HG03135 (cell line): Measurements from ENCODE around the gene CACNA1B.
"Not testable (repeated sequence)": the region's sequence is repeated elsewhere in the genome, so short reads cannot be mapped to it uniquely, and the experiment has no call there.

ENCODE experiments used
- ATAC-seq: cut with Tn5 transposase; IDR thresholded peaks from one replicate; pipeline ENCODE4 v1.9.1; 2021; ENCODE audit warnings: mild to moderate bottlenecking, moderate library complexity; ENCODE audit not compliant: unreplicated experiment

CACNA1B gene

DNA sequence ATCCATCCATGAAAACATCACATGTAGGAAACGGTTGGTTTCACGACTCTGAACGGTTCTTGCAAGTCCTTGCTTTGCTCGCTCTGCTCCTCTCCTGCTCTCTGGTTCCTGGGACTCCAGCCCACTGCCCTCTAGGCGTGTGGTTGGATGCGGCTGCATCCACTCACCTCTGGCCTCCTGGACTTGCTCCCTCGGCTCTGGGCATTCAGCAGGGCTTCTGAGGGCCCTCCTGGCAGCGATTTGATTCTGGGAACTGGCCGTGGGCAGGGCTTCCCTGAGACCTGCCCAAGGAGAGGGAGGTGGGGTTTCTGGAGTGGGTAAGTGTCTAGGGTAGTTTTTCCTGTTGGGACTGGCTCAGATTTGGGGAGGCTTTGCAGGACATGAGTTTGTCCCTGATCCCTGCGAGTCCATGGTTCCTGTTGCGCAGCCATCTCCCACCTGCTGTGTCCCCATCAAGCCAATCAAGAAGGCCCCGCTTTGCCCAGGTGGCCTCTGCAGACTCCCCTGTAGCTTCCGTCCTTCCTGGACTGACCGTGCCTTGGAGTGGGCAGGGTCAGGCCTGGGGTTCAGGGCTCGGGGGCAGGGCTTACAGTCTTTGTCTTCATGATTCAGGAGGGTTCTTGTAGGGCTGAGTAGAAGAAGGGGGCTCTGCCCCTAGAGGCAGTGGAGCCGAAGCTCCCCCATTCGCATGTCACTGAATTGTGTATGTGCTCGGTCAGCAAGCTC is 192.3 kb downstream of the CACNA1B start:
- no peak for ATAC-seq

- no peak for ATAC-seq
Observed at GRCh38 chr9:138070815-138071214, 193.2 kb downstream of the CACNA1B start.

GRCh38 chr9:138071292-138071691 is 193.7 kb downstream of the CACNA1B start:
- no peak for ATAC-seq

DNA sequence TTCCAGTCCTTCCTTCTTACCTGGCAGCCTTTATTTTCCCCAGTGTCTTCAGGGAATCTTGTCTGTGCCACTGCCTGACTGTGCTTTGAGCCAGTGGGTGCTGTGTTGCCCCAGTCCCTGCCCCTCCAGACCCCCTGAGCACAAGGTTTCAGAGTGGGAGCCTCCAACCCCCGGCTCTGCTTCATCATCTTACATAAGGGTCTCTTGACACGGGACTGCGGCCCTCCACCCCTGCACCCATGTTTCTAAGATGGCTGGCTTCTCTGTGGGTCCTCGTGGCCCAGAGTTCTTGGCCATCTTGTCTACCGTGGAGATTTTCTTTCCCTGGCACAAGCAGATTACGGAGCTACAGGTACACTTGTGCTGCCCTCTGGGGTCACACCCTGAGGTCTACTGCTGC is 194.1 kb downstream of the CACNA1B start:
- no peak for ATAC-seq

DNA sequence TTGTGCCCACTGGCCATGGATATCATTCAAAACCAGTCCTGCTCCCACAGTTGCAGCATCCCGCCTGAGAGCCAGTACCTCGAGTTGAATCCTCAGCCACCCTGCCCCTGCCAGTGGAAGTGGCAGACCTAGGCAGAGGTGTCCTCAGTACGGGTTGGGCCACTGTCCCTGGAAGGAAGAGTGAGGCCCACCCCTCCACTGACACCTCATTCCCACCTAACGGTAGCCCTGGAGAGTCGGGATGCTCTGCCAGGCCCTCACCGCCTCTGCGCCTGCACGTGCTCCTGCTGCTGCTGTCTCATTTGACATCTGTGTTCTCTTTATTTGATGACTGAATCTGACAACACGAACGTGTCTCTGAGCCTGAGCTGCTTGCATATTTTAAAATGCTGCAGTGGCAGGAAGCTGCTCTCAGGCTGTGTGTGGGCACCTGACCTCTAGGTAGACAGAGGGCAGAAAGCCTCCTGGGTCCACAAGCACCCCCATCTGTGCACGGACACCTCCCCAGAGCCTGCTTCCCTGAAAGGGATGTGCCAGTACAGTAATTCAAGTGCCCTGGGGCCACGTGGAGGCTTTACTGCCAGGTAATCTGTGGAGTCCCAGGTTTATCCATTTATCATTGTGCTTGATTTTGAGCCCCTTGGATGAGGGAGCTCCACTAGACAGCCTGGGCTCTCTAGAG is 194.7 kb downstream of the CACNA1B start:
- ATAC-seq: no peak

- no peak for ATAC-seq
Observed at GRCh38 chr9:138072897-138073296, 195.3 kb downstream of the CACNA1B start.

DNA sequence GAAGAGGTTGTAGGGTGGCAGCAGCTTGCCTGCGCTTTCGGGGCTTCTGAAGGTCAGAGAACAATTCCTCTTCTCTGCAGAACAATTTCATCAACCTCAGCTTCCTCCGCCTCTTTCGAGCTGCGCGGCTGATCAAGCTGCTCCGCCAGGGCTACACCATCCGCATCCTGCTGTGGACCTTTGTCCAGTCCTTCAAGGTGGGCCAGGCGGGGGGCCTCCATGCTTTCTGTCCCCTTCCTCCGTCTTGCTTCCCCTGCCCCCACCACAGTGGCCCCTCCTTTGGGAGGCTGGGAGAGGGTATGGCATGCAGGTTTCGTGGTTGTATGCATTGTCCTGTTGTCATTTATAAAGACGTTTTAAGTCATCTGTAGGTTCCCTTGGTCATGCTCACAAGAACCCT is 195.8 kb downstream of the CACNA1B start:
- no peak for ATAC-seq

GRCh38 chr9:138073808-138074207 is 196.2 kb downstream of the CACNA1B start:
- no peak for ATAC-seq

DNA sequence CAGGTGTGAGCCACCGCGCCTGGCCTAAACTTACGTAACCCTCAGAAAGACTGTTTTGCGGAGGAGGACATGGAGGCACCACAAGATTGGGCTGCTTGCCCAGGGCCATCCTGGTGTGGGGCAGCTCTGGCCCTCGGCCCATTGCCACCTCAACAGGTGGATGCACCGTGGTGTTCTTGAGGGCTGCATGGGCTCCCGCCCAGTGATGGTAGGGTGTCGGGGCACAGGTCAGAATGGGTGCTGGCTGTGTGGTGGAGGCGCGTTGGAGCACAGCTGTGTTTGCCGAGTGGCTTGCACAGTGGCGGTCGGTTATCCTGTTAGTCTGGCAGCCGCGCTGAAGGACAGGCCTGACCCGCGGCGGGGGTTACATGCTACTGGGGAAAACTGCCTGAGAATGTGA is 196.9 kb downstream of the CACNA1B start:
- ATAC-seq: no peak

- ATAC-seq: no peak
Observed at GRCh38 chr9:138075496-138075895, 197.9 kb downstream of the CACNA1B start.

- ATAC-seq: no peak
Observed at GRCh38 chr9:138075961-138076649, 198.5 kb downstream of the CACNA1B start.

GRCh38 chr9:138076650-138077009 is 199.0 kb downstream of the CACNA1B start:
- ATAC-seq: no peak

DNA sequence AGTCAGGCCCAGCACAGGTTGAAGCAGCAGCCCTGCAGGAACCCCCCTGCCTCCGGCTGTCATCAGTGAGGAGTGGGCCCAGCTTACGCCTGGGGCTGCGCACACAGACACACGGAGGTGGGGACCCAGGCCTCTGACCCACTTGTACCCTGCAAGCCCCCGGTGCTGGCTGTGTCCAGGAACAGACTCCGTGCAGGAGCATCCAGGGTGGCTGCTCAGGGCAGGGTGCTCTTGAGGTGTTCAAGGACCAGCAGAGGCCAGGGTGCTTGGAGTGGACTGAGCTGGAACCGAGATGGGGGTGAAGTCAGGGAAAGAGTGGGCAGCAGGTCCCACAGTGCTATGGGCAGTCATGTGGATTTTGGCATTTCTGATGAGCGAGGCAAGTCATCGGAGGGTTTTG is 199.5 kb downstream of the CACNA1B start:
- ATAC-seq: no peak

DNA sequence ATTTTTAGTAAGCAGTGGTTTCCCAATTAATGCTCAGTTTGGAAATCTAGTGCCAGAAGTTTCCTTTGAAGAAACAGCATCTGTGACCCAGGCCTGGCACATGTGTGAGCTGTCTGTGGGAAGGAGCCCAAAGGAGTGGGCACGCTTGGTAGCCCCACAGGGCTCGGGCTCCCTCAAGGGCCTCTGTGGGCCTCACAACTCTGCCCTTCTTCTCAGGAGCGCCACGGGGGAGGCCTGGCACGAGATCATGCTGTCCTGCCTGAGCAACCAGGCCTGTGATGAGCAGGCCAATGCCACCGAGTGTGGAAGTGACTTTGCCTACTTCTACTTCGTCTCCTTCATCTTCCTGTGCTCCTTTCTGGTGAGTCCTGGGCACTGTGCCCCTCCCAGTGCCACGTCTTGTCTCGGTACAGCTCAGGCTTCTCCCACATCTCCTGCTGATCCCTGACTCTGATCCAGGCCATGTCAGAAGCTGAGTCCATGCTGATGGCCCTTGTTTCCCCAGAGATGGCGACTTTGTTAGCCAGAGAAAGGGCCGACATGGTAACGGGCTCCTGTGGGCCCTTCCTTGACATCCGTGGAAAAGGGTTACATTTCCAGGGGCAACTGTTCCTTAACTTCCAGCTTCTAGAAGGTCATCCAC is 200.4 kb downstream of the CACNA1B start:
- no peak for ATAC-seq

GRCh38 chr9:138078846-138079245 is 201.3 kb downstream of the CACNA1B start:
- no peak for ATAC-seq

DNA sequence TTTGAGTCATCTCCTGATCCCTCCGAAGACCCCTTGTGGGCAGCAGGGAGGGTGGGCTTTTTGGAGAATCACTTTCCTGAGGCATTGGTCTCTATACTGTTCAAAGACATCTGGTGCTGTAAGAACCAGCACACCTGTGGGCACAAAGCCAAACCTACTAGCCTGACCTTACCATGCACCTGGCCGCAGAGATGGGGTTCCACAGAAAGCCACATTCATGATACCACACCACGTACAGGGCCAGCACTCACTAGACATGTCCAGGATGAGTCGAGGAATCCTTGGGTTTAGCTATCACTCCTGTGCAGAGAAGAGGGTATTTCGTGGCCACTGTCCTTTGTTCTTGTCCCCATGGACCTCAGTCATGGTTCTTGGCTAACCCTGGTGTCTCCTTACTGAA is 203.4 kb downstream of the CACNA1B start:
- no peak for ATAC-seq

DNA sequence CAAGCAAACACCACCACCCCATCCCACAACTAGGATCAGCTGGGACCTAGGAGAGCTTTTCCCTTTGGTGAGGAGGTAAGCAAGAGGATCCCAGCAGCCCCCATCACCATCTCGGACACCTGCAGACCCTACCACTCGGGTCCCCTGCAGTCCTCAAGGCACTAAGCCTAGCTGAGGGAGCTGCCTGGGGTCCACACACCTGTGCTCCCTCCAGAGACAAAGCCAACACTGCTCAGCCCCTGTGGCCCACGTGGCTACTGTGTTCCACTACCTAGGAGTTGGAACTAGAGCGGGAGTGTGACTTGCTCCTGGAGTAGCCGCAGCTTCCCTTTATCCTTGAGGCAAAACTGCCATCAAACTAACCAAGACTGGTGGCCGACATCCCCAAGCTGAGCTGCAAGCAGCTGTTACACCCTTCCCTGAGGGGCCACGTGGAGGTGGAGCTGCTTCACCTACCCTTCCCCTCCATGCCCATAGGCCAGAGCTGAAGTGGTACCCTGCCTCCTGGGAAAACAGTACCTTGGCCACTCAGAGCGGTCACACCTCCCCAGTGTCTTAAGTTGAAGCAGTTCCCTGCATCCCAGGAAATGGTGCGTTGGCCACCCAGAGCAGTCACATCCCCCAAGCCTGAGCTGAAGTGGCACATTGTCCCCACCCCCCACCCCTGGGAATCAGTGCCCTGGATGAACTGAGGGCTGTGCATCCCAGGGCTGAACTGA is 205.5 kb downstream of the CACNA1B start:
- no peak for ATAC-seq

GRCh38 chr9:138083873-138084272 is 206.3 kb downstream of the CACNA1B start:
- ATAC-seq: no peak

DNA sequence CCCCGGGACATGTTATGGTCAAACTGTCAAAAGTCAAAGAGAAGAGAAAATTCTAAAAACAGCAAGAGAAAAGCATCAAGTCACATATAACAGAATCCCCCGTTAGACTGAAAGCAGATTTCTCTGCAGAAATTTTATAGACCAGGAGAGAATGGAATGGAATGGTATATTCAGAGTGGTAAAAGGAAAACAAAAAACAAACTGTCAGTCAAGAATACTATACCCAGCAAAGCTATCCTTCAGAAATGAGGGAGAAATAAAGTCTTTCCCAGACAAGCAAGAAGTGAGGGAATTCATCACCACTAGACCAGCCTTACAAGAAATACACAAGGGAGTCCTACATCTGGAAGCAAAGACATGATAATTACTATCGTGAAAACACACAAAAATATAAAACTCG is 208.0 kb downstream of the CACNA1B start:
- no peak for ATAC-seq

- ATAC-seq: not testable (repeated sequence)
Observed at GRCh38 chr9:138092057-138092456, 214.5 kb downstream of the CACNA1B start.

- no peak for ATAC-seq
Observed at GRCh38 chr9:138094028-138094427, 216.4 kb downstream of the CACNA1B start.
